ENCODE measurements around the gene ZNF782.
"Not testable (repeated sequence)": the region's sequence is repeated elsewhere in the genome, so short reads cannot be mapped to it uniquely, and the experiment has no call there.

The ZNF782 gene

GRCh38 chr9:96871176-96871575, 16.9 kb upstream of the ZNF782 start:
- peaks cover 18% of the 10 kb centered on the region for H3K27me3 ChIP-seq (ENCODE audit: control insufficient read depth, insufficient read depth, low read length)
- no peaks in the 10 kb centered on the region for H3K9me3 ChIP-seq (ENCODE audit: control insufficient read depth, low read depth, low read length)
- no peak overlapping the region for H3K4me3 ChIP-seq (ENCODE audit: low read length)

DNA sequence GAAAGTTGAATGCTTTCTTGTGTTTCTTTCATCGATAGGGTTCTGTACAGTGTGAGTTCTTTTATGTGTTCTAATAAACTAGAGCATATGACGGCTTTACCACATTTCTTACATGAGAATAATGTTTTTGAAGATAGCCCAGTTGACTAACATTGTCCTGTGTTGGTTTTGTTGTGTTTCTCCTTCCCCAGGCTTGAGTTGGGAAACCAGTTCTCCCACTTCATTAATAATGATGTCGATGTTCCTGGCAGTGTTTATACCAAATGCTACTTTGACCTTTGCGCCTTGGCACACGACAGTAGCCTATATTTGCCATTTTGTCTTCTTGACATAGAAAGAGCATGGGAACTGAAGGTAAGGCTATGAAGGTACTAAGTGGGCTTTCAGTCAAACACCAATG, 14.4 kb upstream of the ZNF782 start:
- no peak overlapping the region for H3K4me3 ChIP-seq (ENCODE audit: low read length)
- H3K27ac ChIP-seq (ENCODE audit: low read length), result no peak overlapping the region
- H3K9ac ChIP-seq (ENCODE audit: low read length), result no peak overlapping the region
- H3K9me3 ChIP-seq (ENCODE audit: control insufficient read depth, low read depth, low read length), result peaks cover 2% of the 10 kb centered on the region
- no peaks in the 10 kb centered on the region for H3K4me1 ChIP-seq (ENCODE audit: control insufficient read depth, low read depth, low read length)
- peaks cover 2% of the 10 kb centered on the region for H3K27me3 ChIP-seq (ENCODE audit: control insufficient read depth, insufficient read depth, low read length)
- H3K36me3 ChIP-seq (ENCODE audit: control insufficient read depth, low read depth, low read length), result no peaks in the 10 kb centered on the region

More at GRCh38 chr9:96871176-96871575, 16.9 kb upstream of the ZNF782 start:
- Histone ChIP-seq H3K9ac (ENCODE audit: low read length) (no peak overlapping the region), H3K4me1 (ENCODE audit: control insufficient read depth, low read depth, low read length) (no peaks in the 10 kb centered on the region), H3K36me3 (ENCODE audit: control insufficient read depth, low read depth, low read length) (no peaks in the 10 kb centered on the region), H3K27ac (ENCODE audit: low read length) (no peak overlapping the region)

DNA sequence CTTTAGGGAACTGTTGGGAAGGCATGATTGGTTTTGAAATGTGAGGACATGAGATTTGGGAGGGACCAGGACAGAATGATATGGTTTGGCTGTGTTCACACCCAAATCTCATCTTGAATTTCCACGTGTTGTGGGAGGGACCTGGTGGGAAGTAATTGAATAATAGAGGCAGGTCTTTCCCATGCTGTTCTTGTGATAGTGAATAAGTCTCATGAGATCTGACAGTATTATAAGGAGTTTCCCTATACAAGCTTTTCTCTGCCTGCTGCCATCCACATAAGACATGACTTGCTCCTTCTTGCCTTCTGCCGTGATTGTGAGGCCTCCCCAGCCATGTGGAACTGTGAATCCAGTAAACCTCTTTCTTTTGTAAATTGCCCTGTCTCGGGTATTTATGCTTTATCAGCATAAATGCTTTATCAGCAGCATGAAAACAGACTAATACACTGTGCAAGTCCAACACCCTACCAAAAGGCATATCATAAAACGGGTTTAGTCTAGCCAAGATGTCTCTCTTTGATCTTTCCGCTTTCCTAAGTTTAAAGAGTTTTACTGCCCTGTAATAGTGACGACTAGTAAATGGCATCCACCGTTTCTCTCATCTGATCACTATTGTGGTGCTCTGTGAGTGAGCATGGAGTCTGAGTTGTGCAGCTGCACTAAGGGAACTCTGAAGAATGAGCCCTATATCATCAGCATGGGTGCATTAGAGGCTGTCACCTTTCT, 12.9 kb upstream of the ZNF782 start:
- no peaks in the 10 kb centered on the region for H3K27me3 ChIP-seq (ENCODE audit: control insufficient read depth, insufficient read depth, low read length)
- H3K4me3 ChIP-seq (ENCODE audit: low read length), result no peak overlapping the region
- H3K9ac ChIP-seq (ENCODE audit: low read length), result no peak overlapping the region
- H3K4me1 ChIP-seq (ENCODE audit: control insufficient read depth, low read depth, low read length), result no peaks in the 10 kb centered on the region
- no peaks in the 10 kb centered on the region for H3K36me3 ChIP-seq (ENCODE audit: control insufficient read depth, low read depth, low read length)
- H3K27ac ChIP-seq (ENCODE audit: low read length), result no peak overlapping the region
- H3K9me3 ChIP-seq (ENCODE audit: control insufficient read depth, low read depth, low read length), result peaks cover 2% of the 10 kb centered on the region

GRCh38 chr9:96865240-96865639, 10.9 kb upstream of the ZNF782 start:
- H3K27ac ChIP-seq (ENCODE audit: low read length); H3K4me3 ChIP-seq (ENCODE audit: low read length); H3K4me1 ChIP-seq (ENCODE audit: control insufficient read depth, low read depth, low read length); H3K27me3 ChIP-seq (ENCODE audit: control insufficient read depth, insufficient read depth, low read length); H3K9ac ChIP-seq (ENCODE audit: low read length); H3K36me3 ChIP-seq (ENCODE audit: control insufficient read depth, low read depth, low read length); H3K9me3 ChIP-seq (ENCODE audit: control insufficient read depth, low read depth, low read length): not testable (repeated sequence)

DNA sequence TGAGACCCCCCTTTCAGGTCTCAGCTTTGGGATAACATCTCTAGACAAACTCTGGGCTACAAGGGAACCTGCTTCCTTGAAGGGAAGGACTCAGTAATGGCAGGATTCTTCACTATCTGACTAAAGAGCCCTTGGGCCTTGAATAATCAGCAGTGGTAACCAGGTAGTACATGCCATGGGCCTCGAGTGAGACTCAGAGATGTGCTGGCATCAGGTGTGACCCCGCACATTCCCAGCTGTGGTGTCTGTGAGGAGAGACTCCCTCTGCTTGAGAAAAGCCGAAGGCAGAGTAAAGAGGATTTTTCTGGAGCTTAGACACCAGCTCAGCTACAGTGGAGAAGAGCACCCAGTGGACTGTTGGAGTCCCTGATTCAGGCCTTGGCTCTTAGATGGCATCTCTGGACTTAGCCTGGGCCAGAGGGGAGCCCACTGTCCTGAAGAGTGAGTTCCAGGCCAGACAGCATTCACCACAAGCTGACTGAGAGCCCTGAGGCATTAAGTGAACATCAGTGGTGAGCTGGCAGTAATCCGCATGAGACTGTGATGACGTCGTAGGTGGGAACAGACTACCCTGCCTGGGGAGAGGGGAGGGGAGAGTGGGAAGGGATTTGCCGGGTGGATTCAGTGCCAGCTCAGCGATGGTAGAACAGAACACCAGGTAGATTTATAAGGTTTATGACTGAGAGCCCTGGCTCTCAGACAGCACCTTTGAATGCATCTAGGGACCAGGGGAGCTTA, 5.3 kb upstream of the ZNF782 start:
- Histone ChIP-seq H3K27ac (ENCODE audit: low read length) (no peak overlapping the region), H3K27me3 (ENCODE audit: control insufficient read depth, insufficient read depth, low read length) (no peaks in the 10 kb centered on the region), H3K9ac (ENCODE audit: low read length) (no peak overlapping the region), H3K4me3 (ENCODE audit: low read length) (no peak overlapping the region), H3K9me3 (ENCODE audit: control insufficient read depth, low read depth, low read length) (peaks cover 2% of the 10 kb centered on the region), H3K36me3 (ENCODE audit: control insufficient read depth, low read depth, low read length) (no peaks in the 10 kb centered on the region), H3K4me1 (ENCODE audit: control insufficient read depth, low read depth, low read length) (peaks cover 2% of the 10 kb centered on the region)

DNA sequence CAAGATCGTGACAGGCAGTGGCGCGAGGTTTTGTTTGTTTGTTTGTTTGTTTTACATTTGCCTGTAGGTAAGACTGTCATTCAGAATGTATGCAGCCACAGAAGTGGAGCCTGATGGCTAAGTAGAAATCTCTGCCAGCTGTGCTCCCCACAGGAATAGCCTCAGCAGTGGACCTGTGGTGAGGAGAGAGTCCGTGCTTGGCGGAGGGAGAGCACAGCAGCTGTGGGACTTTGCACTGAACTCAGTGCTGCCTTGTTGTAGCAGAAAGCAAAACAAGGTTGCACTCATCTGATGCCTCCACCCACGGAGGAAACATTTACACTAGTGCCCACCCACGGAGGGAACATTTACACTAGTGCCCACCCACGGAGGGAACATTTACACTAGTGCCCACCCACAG, 4.4 kb upstream of the ZNF782 start:
- Histone ChIP-seq H3K4me3 (ENCODE audit: low read length) (no peak overlapping the region), H3K9ac (ENCODE audit: low read length) (no peak overlapping the region), H3K27ac (ENCODE audit: low read length) (no peak overlapping the region), H3K27me3 (ENCODE audit: control insufficient read depth, insufficient read depth, low read length) (no peaks in the 10 kb centered on the region), H3K36me3 (ENCODE audit: control insufficient read depth, low read depth, low read length) (no peaks in the 10 kb centered on the region), H3K4me1 (ENCODE audit: control insufficient read depth, low read depth, low read length) (peaks cover 3% of the 10 kb centered on the region), H3K9me3 (ENCODE audit: control insufficient read depth, low read depth, low read length) (no peaks in the 10 kb centered on the region)

DNA sequence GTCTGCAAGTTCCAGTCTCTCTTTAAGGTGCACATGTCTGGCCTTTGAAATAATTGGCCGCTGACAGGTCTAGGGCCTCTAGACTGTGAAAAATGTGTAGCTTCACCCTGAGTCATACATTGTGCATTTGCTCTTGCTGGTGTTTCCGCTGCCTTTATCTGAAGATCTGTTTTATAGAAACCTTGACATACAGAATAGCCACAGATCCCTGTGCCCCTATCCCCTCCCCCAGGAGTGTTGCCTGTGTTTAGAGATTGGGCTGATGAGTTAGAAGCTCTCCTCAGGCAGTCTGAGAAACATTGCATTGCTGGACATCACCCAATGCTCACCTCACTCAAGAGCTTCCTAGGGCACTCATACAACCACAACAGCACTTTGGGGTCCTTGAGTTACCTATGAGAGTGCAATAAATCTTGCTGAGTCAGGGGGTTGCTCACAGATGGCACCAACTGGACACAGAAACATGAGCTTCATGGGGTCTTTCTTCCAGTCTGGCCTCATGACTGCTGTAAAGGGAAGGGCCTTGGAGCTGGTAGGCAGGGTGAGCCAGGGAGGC, 3.8 kb upstream of the ZNF782 start:
- no peaks in the 10 kb centered on the region for H3K36me3 ChIP-seq (ENCODE audit: control insufficient read depth, low read depth, low read length)
- H3K4me3 ChIP-seq (ENCODE audit: low read length), result no peak overlapping the region
- H3K9me3 ChIP-seq (ENCODE audit: control insufficient read depth, low read depth, low read length), result no peaks in the 10 kb centered on the region
- H3K9ac ChIP-seq (ENCODE audit: low read length), result no peak overlapping the region
- peaks cover 9% of the 10 kb centered on the region for H3K4me1 ChIP-seq (ENCODE audit: control insufficient read depth, low read depth, low read length)
- H3K27me3 ChIP-seq (ENCODE audit: control insufficient read depth, insufficient read depth, low read length), result no peaks in the 10 kb centered on the region
- H3K27ac ChIP-seq (ENCODE audit: low read length), result no peak overlapping the region

DNA sequence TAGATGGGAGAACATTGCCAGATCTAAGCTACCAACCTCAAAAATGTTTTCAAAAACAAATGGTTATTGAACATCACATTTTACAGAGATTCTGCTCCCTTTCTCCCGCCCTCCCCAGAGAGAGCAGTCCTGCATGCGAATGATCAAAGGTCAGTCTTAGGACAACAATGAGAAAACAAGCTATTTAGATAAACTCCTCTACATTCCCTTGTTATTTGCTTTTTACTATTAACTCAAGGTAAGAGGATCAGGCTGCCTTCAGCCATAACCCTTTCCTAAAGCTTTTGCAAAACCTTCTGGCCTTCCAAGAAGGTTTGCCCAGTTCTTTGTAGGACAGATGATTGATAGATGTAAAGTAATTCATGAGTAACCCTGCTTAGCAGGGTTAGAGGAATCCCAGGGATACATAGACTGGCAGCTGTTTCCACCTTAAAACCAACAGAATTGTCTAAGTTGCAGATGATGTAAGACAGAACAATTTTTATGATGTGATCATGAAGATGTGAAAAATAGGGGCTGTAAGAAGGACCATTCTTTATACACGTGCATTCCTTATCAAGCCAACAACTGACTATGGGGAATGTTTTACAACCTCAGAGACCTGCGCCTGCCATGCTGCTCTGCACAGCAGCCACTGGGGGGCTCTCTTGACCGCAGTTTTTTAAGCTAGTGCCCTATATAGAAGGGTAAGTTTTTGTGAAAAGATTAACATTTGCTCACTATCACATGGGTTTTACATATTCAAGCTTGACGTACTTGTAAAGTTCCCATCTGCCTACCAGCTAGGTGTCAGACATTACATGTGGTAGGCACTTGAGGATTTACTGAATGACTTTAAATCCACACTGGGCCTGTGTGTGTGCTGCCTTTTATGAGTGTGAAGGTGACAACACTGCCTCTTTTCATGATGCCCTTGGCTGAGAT, 2.3 kb upstream of the ZNF782 start:
- Histone ChIP-seq H3K36me3 (ENCODE audit: control insufficient read depth, low read depth, low read length) (no peaks in the 10 kb centered on the region), H3K4me3 (ENCODE audit: low read length) (no peak overlapping the region), H3K27ac (ENCODE audit: low read length) (no peak overlapping the region), H3K4me1 (ENCODE audit: control insufficient read depth, low read depth, low read length) (peaks cover 13% of the 10 kb centered on the region), H3K9me3 (ENCODE audit: control insufficient read depth, low read depth, low read length) (no peaks in the 10 kb centered on the region), H3K9ac (ENCODE audit: low read length) (no peak overlapping the region), H3K27me3 (ENCODE audit: control insufficient read depth, insufficient read depth, low read length) (no peaks in the 10 kb centered on the region)

DNA sequence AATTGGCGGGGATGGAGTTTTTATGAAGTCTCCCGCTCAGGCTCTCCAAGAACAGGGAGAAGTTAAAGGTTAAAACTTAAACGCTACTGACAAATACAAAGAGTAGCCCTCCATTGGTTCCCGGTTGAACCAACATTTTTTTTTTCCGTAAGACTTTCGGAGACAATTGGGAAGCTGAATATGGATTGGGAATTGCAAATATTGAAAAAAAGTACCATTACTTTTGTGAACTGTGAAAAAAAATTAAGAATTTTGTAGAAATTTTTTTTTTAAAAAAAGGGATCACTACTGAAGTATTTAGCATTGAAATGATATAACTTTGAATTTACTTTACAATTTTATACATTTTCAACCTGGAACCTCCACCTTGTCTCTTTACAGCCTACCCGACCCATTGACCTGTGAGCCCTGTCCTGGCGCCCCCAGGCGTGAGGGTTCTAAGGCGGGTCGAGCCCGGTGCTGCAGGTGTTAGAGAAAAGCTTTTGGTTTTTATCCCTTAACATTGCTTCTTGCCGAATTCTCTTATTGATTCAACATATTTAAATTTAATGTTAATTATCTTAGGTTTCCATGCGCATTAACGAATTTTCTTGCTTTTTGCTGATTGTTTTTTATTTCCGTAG, 448 bp upstream of the ZNF782 start:
- Histone ChIP-seq H3K9me3 (ENCODE audit: control insufficient read depth, low read depth, low read length) (no peaks in the 10 kb centered on the region), H3K4me3 (ENCODE audit: low read length) (peak overlapping the region; percentile 90), H3K4me1 (ENCODE audit: control insufficient read depth, low read depth, low read length) (peaks cover 13% of the 10 kb centered on the region), H3K27ac (ENCODE audit: low read length) (no peak overlapping the region), H3K9ac (ENCODE audit: low read length) (peak overlapping the region; percentile 68), H3K36me3 (ENCODE audit: control insufficient read depth, low read depth, low read length) (no peaks in the 10 kb centered on the region), H3K27me3 (ENCODE audit: control insufficient read depth, insufficient read depth, low read length) (no peaks in the 10 kb centered on the region)

DNA sequence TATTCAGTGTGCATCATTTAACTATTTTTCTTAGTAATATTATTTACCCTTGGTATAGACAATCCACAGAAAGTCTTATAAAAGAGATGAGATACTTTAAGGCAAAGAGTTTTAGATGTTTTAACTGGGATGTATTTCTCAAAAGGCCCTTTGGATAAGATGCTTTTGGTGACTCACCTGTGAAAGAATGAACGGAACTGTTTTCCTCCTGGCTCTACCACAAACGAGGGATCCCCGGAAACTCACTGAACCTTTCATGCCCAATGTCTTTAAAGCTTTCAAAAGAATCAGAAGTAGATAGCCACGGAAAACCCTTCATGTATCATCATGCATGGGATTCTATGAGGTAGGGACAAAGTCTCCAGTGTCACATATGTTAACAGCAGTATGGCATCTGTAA, 1.6 kb downstream of the ZNF782 start:
- no peak overlapping the region for H3K9ac ChIP-seq (ENCODE audit: low read length)

GRCh38 chr9:96844040-96844439, 10.3 kb downstream of the ZNF782 start:
- H3K9ac ChIP-seq (ENCODE audit: low read length), result no peak overlapping the region
- H3K4me1 ChIP-seq (ENCODE audit: control insufficient read depth, low read depth, low read length), result no peaks in the 10 kb centered on the region

More for the DNA sequence above, 1.6 kb downstream of the ZNF782 start:
- H3K27me3 ChIP-seq (ENCODE audit: control insufficient read depth, insufficient read depth, low read length), result no peaks in the 10 kb centered on the region
- no peak overlapping the region for H3K4me3 ChIP-seq (ENCODE audit: low read length)
- peaks cover 13% of the 10 kb centered on the region for H3K4me1 ChIP-seq (ENCODE audit: control insufficient read depth, low read depth, low read length)
- H3K9me3 ChIP-seq (ENCODE audit: control insufficient read depth, low read depth, low read length), result no peaks in the 10 kb centered on the region
- H3K36me3 ChIP-seq (ENCODE audit: control insufficient read depth, low read depth, low read length), result no peaks in the 10 kb centered on the region
- H3K27ac ChIP-seq (ENCODE audit: low read length), result no peak overlapping the region

More at GRCh38 chr9:96844040-96844439, 10.3 kb downstream of the ZNF782 start:
- Histone ChIP-seq H3K4me3 (ENCODE audit: low read length) (no peak overlapping the region), H3K36me3 (ENCODE audit: control insufficient read depth, low read depth, low read length) (no peaks in the 10 kb centered on the region), H3K9me3 (ENCODE audit: control insufficient read depth, low read depth, low read length) (peaks cover 2% of the 10 kb centered on the region), H3K27me3 (ENCODE audit: control insufficient read depth, insufficient read depth, low read length) (no peaks in the 10 kb centered on the region), H3K27ac (ENCODE audit: low read length) (no peak overlapping the region)
